Right atrium auricular region (tissue), 2 donors: Measurements from ENCODE around the gene CST9. TPM values are rescaled to one million over a fixed set of nuclear protein-coding genes. Genes with fewer than 3 reads are reported as not detected.
"Not testable (repeated sequence)": the region's sequence is repeated elsewhere in the genome, so short reads cannot be mapped to it uniquely, and the experiment has no call there.

Source experiments
- DNase-seq: peaks from one replicate; pipeline ENCODE4 v3.0.0-alpha.2; 2019; ENCODE audit warnings: low spot score
- H3K27ac ChIP-seq, 2 donors: fragments of 200-600 bp; sonication (generic); 1 replicate in 1 of 2; 2 replicates in 1 of 2; pipeline ENCODE4 v1.5.1; 2016 to 2019
- H3K27me3 ChIP-seq, 2 donors: fragments of 200-600 bp; sonication (generic); one replicate each; pipeline versions ENCODE4 v1.5.1 to v1.6.0; 2017 to 2019
- H3K36me3 ChIP-seq: fragments of 200-600 bp; sonication (generic); one replicate; pipeline ENCODE4 v1.5.1; 2016
- H3K4me1 ChIP-seq, 2 donors: fragments of 200-600 bp; sonication (generic); one replicate each; pipeline versions ENCODE4 v1.5.1 to v1.6.0; 2017 to 2019
- H3K4me3 ChIP-seq, 2 donors: fragments of 200-600 bp; sonication (generic); 1 replicate in 1 of 2; 2 replicates in 1 of 2; pipeline ENCODE4 v1.5.1; 2017 to 2019; ENCODE audit warnings: mild to moderate bottlenecking in 1 of 2, moderate library complexity in 1 of 2
- H3K9me3 ChIP-seq, 2 donors: fragments of 200-600 bp; sonication (generic); one replicate each; pipeline ENCODE4 v1.5.1; 2019
- CTCF ChIP-seq, 2 donors: fragments of 200-600 bp; sonication (generic); IDR thresholded peaks; one replicate each; pipeline ENCODE4 v1.5.1; 2019; ENCODE audit warnings: antibody characterized with exemption in 2 of 2
- total RNA-seq, 2 donors: library from RNA; depleted of rRNA; stranded (reverse); fragments of >200 nt; gene quantifications; one replicate each; pipeline ENCODE4 v1.1.0, GENCODE V29; 2016

CST9 gene
- total RNA-seq, 2 donors from 2014 or later, result not detected

- no peak for TF ChIP-seq CTCF (IDR thresholded peaks at IDR 0.05)
- DNase-seq, result no peak
- Histone ChIP-seq H3K4me3 (peak overlapping the region; percentile 83 to 97), H3K4me1 (peaks cover 0 to 43% of the 10 kb centered on the region in 2 donors), H3K27me3 (no peaks in the 10 kb centered on the region), H3K27ac (peak overlapping the region; percentile 98), H3K36me3 (peaks cover 21% of the 10 kb centered on the region), H3K9me3 (no peaks in the 10 kb centered on the region)
Measured at GRCh38 chr20:23636908-23637281, 31.2 kb upstream of the CST9 start.

GRCh38 chr20:23636182-23636907 lies 30.6 kb upstream of the CST9 start:
- Histone ChIP-seq H3K9me3 (no peaks in the 10 kb centered on the region), H3K36me3 (peaks cover 21% of the 10 kb centered on the region), H3K4me3 (peak overlapping the region; percentile 83 to 97), H3K4me1 (peaks cover 0 to 39% of the 10 kb centered on the region in 2 donors), H3K27ac (peak overlapping the region; percentile 98), H3K27me3 (no peaks in the 10 kb centered on the region)
- no peak for TF ChIP-seq CTCF (IDR thresholded peaks at IDR 0.05)
- no peak for DNase-seq

GRCh38 chr20:23635768-23636090 lies 30.0 kb upstream of the CST9 start:
- peak overlapping the region; percentile 83 to 97 for H3K4me3 ChIP-seq
- peaks cover 21% of the 10 kb centered on the region for H3K36me3 ChIP-seq
- not testable (repeated sequence) for H3K9me3 ChIP-seq, DNase-seq, H3K27me3 ChIP-seq
- H3K27ac ChIP-seq, result peak overlapping the region; percentile 98
- H3K4me1 ChIP-seq, result peaks cover 0 to 39% of the 10 kb centered on the region in 2 donors

- no peak for TF ChIP-seq CTCF (IDR thresholded peaks at IDR 0.05)
- Histone ChIP-seq H3K36me3 (peaks cover 21% of the 10 kb centered on the region), H3K27ac (peak overlapping the region; percentile 98), H3K27me3 (no peaks in the 10 kb centered on the region), H3K9me3 (no peaks in the 10 kb centered on the region), H3K4me1 (peaks cover 0 to 39% of the 10 kb centered on the region in 2 donors), H3K4me3 (peak overlapping the region in 1 of 2 donors; percentile 26)
- no peak for DNase-seq
Measured at GRCh38 chr20:23634985-23635767, 29.5 kb upstream of the CST9 start.

- peak overlapping the region; percentile 98 for H3K27ac ChIP-seq
- H3K36me3 ChIP-seq, result peaks cover 21% of the 10 kb centered on the region
- H3K9me3 ChIP-seq, result no peaks in the 10 kb centered on the region
- no peak overlapping the region for H3K4me3 ChIP-seq
- H3K27me3 ChIP-seq, result no peaks in the 10 kb centered on the region
- H3K4me1 ChIP-seq, result peaks cover 0 to 44% of the 10 kb centered on the region in 2 donors
- no peak for TF ChIP-seq CTCF (IDR thresholded peaks at IDR 0.05)
- no peak for DNase-seq
Measured at GRCh38 chr20:23634044-23634801, 28.5 kb upstream of the CST9 start.
